ENCODE measurements around the gene C1QL1.

Gene C1QL1

GRCh38 chr17:45008216-45008615 lies 40.1 kb upstream of the C1QL1 start:
- TF ChIP-seq CTCF (IDR thresholded peaks at IDR 0.05; ENCODE audit: low read depth, low read length): no peak
- no peak for DNase-seq (ENCODE audit: extremely low read depth, low read depth)

- TF ChIP-seq CTCF (IDR thresholded peaks at IDR 0.05; ENCODE audit: low read depth, low read length): 0 out of 2 replicates have a peak, but pooled peaks have one; percentile 3
- DNase-seq (ENCODE audit: extremely low read depth, low read depth): no peak
These were observed 38.9 kb upstream of the C1QL1 start for GRCh38 chr17:45006927-45007461.

- no peak for TF ChIP-seq CTCF (IDR thresholded peaks at IDR 0.05; ENCODE audit: low read depth, low read length)
These were observed 37.6 kb upstream of the C1QL1 start for GRCh38 chr17:45005700-45006099.

GRCh38 chr17:45004388-45004787 lies 36.3 kb upstream of the C1QL1 start:
- DNase-seq (ENCODE audit: extremely low read depth, low read depth): no peak
- TF ChIP-seq CTCF (IDR thresholded peaks at IDR 0.05; ENCODE audit: low read depth, low read length): no peak

More at GRCh38 chr17:45005700-45006099, 37.6 kb upstream of the C1QL1 start:
- no peak for DNase-seq (ENCODE audit: extremely low read depth, low read depth)

- no peak for DNase-seq (ENCODE audit: extremely low read depth, low read depth)
These were observed 35.8 kb upstream of the C1QL1 start for GRCh38 chr17:45003877-45004276.

GRCh38 chr17:45001310-45001709 lies 33.2 kb upstream of the C1QL1 start:
- no peak for DNase-seq (ENCODE audit: extremely low read depth, low read depth)
- TF ChIP-seq CTCF (IDR thresholded peaks at IDR 0.05; ENCODE audit: low read depth, low read length): no peak

More at GRCh38 chr17:45003877-45004276, 35.8 kb upstream of the C1QL1 start:
- no peak for TF ChIP-seq CTCF (IDR thresholded peaks at IDR 0.05; ENCODE audit: low read depth, low read length)

GRCh38 chr17:44999433-44999832 lies 31.3 kb upstream of the C1QL1 start:
- DNase-seq (ENCODE audit: extremely low read depth, low read depth): no peak
- no peak for TF ChIP-seq CTCF (IDR thresholded peaks at IDR 0.05; ENCODE audit: low read depth, low read length)

All from AG09319 (cell line).